GM15510 (cell line): ENCODE measurements around the gene CYP27B1.
A peak's percentile ranks its signal among the peaks of the same experiment; 100 is the strongest.

ENCODE experiments used
- POLR2A ChIP-seq: IDR thresholded peaks from 3 replicates; pipeline ENCODE4 v1.6.1; 2011; ENCODE audit warnings: borderline replicate concordance; ENCODE audit not compliant: insufficient read length; ENCODE audit errors: extremely low read depth

Gene CYP27B1

DNA sequence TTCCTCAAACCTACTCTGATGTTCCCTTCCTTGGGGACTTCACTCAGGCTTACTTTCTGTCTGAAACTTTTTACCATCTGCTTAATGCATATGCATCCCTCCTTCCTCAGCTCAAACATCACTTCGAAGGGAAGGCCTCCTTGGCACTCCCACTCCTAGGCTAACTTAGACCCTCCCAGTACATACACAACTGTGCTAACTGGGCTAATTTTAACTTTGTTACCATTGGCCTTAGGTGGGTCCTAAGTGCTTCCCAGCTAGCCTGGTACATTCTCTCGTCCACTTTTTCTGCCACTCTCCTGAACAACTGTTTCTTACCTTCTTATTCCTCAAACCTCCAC lies 9.3 kb upstream of the CYP27B1 start:
- no peak for TF ChIP-seq POLR2A

- no peak for TF ChIP-seq POLR2A
These were observed 8.8 kb upstream of the CYP27B1 start for GRCh38 chr12:57775563-57776246.

GRCh38 chr12:57775044-57775443 lies 8.2 kb upstream of the CYP27B1 start:
- TF ChIP-seq POLR2A, result no peak

DNA sequence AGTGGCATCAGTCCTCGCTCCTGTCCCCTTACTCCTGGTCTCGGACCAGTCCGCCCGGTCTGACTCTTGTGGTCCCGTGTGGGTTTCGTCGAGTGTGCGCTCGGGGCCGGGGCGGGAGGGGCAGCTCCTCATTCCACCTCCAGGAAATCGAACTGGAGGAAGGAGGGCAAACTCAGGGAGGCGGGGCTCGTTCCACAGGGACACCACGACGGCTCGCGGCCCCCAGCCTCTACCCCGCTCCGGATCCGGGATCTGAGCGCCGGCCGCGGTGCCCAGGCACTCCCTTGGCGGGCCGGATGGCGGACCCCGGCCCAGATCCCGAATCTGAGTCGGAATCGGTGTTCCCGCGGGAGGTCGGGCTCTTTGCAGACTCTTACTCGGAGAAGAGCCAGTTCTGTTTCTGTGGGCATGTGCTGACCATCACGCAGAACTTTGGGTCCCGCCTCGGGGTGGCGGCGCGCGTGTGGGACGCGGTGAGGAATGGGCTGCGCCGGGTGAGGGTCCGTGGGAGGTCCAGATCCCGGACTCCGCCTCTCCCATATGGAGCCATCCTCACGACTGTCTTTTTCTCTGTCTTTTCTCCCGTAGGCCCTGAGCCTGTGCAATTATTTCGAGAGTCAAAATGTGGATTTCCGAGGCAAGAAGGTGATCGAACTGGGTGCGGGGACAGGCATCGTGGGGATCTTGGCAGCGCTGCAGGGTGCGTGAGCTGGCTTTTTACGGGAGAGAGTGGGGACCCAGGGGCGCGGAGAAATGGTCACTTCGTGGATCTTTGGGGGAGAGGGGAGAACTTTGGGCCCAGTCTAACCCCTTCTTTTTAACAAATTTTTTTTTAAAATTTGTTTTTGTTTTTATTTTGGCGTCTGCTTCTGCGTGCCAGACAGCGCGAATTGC lies 5.8 kb upstream of the CYP27B1 start, which contains the start of gene EEF1AKMT3:
EEF1AKMT3 (plus strand) TSS at position 186 of the 894 bp plus-strand sequence; CDS start at position 297, 111 bp downstream.
- no peak for TF ChIP-seq POLR2A

DNA sequence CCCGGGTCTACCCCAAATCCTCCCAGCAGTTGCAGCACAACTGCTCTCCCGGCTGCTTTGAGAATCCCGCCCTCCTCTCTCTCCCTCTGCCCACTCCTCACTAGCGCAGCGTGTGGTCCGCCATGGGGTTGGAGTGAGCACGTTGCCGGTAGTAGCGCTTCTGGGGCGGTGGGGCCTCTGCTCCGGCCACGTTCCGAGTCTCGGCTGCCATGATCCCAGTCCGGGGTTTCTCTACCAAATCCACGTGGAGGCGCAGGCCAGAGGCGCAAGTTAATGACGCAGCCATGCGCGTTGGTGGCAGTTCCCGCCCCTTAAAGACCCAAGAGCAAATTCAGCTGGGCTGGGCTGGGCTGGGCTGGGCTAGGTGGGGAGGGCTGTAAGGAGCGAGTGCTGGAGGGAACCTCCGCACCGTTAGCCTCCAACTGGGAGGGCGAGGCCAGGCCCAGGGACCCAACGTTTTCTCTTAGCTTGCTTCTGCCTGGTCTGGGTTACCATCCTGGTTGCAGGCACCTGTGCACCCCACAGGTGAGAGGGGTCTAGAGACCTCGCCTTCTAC lies 5.1 kb upstream of the CYP27B1 start, which contains the start of gene METTL1:
METTL1 (minus strand) TSS at position 233 of the 556 bp plus-strand sequence; CDS start at position 211, 22 bp downstream.
- TF ChIP-seq POLR2A, result peak; percentile 80

GRCh38 chr12:57771236-57771872 lies 4.5 kb upstream of the CYP27B1 start:
- no peak for TF ChIP-seq POLR2A

DNA sequence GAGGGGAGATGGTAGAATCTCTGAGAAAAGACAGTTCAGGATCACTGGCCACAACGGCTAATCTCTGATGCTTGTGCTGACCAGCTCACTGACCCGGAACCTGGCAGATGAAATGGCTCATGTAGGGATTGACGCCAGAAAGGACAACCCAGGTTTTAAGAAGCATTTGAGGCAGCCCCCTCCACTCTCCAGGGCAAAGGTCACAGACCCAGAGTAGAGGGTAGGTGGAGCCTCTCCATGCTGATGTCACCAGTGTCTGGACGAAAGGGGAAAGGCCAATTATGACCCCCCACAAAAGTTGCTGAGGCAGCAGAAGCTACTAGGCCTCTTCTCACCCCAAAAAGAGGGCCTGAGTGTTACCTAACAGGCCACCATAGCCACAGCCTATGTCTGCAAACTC lies 3.9 kb upstream of the CYP27B1 start:
- TF ChIP-seq POLR2A, result no peak

GRCh38 chr12:57769594-57769993 lies 2.7 kb upstream of the CYP27B1 start:
- no peak for TF ChIP-seq POLR2A

GRCh38 chr12:57767876-57768275 lies 998 bp upstream of the CYP27B1 start:
- no peak for TF ChIP-seq POLR2A

GRCh38 chr12:57767305-57767698 lies 424 bp upstream of the CYP27B1 start:
- no peak for TF ChIP-seq POLR2A

DNA sequence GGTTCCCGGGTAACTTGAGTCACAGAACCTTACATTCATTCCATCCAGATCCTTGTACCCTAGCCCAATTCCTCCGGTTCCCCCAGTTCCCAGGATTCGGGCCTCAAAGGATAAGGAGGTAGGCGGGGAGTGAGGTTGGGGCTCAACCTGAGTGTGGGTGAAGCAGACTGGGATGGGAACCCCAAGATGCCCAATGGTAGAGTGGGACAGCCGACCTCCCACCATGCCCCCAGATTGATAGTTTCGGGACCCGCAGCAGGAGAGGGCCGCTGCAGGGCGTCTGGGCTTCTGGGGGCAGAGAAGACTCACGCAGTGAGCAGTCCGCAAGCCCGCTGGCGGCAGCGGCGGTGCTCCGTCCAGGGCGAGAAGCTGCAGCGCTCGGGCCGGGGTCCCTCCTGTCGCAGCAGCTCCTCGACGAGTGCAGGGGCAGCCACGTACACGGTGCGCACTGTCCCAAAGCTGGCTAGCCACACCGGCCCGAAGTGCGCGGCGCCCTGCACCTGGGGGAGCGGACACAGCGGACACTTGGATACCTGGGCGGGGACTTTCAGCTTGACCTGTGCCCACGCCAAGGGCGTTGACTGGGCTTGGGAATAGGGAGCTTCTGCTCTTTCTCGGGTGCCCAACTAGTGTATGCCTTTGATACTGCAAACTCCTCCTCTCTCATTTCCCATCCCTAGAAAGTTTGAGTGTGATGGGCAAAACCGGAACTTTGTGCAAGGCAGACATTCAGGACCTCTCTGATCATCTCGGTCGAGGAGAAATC lies 997 bp downstream of the CYP27B1 start:
- TF ChIP-seq POLR2A, result no peak

DNA sequence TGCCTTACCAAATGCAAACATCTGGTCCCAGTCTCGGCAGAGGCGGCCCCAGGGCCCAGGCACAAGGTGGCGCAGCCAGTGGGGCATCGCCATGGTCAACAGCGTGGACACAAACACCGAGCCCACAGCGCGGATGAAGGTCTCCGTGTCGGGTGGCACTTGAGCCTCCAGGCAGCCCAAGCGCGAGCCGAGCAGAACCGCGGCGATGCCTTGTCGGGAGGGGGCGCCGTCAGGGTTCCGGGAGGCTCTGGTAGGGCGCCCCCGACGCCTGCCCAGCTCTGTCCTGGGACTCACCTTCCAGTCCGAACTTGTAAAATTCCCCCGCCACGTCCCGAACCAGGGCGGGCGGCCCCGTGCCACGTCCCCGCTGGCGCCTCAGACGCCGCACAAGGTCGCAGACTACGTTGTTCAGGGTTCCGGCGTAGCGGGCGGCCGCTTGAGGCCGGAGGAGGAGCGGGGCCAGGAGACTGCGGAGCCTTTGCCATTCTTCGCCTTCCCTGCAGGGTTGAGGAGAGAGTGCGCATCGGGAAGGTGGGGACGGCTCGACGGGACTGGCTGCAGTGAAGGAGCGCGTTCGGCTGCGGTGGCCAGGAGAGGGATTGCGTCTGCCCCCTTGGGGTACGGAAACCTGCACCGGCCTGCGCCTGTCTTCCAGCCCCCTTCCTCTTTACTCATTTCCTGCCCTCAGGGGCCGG lies 1.7 kb downstream of the CYP27B1 start:
- TF ChIP-seq POLR2A, result no peak

DNA sequence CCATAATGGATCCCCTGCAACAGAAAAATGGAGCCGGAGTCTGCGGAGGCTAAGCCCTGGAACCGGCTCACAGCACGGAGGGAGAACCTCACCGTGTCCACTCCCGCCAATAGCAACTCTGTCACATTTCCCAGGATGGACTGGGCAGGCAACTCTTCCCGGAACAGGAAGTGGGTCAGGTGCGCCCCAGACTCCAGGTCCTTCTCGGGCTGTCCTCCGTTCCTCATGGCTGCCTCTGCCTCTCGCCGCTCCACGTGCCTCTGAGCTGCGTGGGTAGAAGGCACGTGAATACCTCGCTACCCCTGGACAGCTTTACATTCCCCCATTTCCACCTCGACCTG lies 2.2 kb downstream of the CYP27B1 start:
- no peak for TF ChIP-seq POLR2A
